ENCODE measurements around the gene SSX3.
"Not testable (repeated sequence)": the region's sequence is repeated elsewhere in the genome, so short reads cannot be mapped to it uniquely, and the experiment has no call there.

SSX3 gene, protein sequence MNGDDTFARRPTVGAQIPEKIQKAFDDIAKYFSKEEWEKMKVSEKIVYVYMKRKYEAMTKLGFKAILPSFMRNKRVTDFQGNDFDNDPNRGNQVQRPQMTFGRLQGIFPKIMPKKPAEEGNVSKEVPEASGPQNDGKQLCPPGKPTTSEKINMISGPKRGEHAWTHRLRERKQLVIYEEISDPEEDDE

DNA sequence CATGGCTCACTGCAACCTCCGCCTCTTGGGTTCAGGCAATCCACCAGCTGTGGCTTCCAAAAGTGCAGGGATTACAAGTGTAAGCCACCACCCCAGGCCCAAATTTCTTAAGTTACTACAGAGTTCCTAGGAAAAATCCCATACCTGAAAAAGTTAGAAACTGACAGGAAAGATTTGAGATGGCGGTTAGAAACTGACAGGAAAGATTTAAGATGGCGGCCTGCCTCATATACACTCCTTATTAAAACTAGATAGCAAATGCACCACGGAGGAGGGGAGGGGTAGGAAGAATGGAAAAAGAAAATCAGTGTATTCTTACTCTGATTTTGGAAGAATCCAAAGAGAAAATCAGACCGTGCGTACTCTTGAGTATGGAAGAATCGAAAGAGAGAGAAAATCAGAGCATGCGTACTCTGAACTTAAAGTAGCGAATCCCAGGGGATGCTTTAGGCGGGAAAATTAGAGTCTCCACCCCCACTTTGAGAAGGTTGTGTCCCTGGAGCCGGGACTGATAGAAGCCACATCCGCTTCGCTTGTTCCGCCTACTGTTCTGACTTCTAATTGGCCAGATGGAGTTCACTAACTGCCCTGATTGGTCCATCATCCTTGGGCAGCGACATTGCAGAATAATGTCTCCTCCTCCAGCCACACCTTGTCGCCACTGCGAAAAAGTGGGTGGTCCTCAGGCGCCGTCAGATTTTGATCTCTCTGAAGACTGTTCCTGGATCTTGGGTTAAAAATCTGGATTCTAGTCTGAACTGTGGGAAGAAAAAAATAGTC lies at the start of gene SSX3:
TSS of gene SSX3 (minus strand) at position 389 of the 780 bp plus-strand sequence. CDS start 1,454 bp downstream, outside the sequence.
- not testable (repeated sequence) for DNase-seq (ENCODE audit: low read depth in 3 of 3)

DNA sequence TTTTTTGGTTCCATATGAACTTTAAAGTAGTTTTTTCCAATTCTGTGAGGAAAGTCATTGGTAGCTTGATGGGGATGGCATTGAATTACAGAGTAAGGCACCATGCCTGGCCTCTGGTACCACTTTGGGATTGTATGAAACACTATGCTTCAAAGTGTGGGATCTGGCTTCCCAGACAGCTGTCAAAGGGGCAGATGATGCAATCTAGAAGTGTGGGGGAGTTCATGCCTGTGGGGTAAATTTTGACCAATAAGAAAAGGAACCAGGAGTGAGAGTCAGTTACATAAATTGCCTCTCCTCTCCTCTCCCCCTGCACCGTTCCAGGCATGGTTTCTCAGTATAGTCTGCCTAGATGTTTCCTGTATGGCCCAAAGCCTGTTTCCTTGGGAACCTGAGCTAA lies 41.3 kb upstream of the SSX3 start:
- DNase-seq (ENCODE audit: low read depth in 3 of 3): not testable (repeated sequence)

DNA sequence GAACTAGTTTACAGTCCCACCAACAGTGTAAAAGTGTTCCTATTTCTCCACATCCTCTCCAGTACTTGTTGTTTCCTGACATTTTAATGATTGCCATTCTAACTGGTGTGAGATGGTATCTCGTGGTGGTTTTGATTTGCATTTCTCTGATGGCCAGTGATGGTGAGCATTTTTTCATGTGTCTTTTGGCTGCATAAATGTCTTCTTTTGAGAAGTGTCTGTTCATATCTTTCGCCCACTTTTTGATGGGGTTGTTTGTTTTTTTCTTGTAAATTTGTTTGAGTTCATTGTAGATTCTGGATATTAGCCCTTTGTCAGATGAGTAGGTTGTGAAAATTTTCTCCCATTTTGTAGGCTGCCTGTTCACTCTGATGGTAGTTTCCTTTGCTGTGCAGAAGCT lies 40.4 kb upstream of the SSX3 start:
- not testable (repeated sequence) for DNase-seq (ENCODE audit: low read depth in 3 of 3)

DNA sequence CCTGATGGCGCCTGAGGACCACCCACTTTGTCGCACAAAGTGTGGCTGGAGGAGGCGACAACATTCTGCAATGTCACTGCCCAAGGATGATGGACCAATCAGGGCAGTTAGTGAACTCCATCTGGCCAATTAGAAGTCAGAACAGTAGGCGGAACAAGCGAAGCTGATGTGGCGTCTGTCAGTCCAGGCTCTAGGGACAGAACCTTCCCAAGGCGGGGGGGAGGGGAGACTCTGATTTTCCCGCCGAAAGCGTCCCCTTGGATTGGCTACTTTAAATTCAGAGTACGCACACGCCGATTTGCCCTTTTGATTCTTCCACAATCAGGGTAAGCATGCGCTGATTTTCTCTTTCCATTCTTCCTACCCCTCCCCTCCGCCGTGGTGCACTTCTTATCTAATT lies 26.7 kb upstream of the SSX3 start, which contains the start of gene SSX4:
TSS of gene SSX4 (plus strand) at position 301 of the 400 bp plus-strand sequence. CDS start 515 bp downstream, outside the sequence.
- DNase-seq (ENCODE audit: low read depth in 3 of 3): not testable (repeated sequence)

DNA sequence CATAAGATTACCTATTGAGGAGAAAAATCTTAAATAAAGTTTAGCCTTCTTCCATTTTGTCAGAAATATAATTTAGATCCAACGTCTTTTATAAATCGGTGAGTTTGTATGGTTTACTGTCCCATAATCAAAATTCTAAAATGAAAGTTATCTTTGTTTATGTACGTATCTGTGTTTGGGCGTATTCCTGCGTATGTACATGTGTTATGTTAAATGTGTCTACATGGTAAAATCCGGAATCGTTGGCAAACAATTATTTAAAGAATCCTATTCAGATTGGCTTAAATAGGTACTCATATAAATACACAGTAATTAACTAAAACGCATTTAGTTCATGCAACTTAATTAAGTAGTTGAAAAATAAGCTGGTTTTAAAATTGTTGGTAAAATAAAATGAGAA lies 13.9 kb upstream of the SSX3 start:
- DNase-seq (ENCODE audit: low read depth in 3 of 3): not testable (repeated sequence)

DNA sequence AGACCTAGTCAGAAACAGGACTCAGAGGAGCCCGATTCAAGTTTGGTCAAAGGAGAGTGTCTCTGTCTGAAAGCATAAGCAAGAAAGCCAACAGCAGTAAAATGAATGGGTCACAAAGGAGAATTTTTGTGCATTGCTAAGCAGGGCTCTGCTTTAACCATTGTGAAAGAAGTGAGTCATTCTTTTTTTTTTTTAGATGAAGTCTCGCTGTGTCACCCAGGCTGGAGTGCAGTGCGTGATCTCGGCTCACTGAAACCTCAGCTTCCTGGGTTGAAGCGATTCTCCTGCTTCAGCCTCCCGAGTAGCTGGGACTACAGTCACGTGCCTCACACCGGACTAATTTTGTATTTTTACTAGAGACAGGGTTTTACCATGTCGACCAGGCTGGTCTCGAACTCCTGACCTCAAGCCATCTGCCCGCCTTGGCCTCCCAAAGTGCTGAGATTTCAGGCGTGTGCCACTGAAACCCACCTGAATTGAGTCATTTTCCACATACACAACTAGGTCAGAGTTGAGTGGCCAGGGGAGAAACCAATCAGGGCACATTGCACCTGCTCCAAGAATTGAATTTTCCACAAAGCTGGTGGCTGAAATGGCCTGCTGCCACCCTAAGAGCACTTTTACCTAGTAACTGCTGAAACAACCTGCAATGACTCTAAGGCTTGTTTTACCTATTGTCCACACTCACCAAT lies 11.4 kb upstream of the SSX3 start:
- DNase-seq (ENCODE audit: low read depth in 3 of 3): not testable (repeated sequence)

DNA sequence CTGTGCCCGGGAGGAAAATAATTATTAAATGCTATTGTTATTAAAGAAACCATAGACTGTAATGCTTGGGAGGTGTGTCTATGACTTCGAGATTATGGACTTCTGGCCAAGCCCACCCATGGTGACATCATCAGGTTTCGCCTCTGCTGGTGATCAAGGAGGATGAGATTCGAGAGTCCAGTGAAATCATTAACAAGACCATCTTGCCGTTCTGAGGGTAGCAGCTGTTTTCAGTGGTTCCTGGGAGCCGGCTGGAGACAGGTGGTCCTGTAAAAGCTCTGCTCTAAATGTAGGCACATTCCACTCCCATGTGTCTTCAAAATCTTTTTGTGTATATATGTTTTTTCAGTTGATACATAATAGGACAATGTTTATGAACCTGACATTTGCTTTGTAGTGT lies 2.8 kb upstream of the SSX3 start:
- not testable (repeated sequence) for DNase-seq (ENCODE audit: low read depth in 3 of 3)

DNA sequence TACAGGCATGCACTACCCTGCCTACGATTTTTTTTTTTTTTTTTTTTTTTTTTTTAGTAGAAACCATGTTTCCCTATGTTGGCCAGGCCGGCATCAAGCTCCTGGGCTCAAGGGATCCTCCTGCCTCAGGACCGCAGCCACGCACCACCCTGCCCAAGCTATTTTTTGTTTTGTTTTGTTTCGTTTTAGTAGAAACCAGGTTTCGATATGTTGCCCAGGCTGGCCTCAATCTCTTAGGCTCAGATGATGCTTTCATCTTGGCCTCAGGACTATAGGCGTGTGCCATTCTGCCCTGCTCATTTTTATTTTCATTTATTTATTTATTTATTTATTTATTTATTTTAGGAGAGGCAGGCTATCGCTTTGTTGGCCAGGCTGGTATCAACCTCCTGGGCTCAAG lies 1.2 kb upstream of the SSX3 start:
- no peak for DNase-seq (ENCODE audit: low read depth in 3 of 3)

DNA sequence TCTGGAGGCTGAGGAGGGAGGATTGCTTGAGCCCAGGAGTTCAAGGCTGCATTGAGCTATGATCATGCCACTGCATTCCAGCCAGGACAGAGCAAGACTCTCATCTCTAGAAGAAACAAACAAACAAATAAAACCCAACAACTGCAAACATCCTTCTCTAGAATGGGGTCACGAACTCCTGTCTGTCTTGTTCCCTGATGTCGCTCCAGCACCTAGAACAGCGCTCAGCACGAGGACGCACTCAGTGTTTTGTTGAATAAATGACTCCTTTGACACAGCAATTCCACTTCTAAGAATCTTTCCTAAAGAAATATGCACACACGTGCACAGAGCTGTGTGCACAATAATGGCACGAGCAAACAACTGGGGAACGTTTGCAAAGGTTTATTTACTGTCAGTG lies 10.4 kb downstream of the SSX3 start:
- DNase-seq (ENCODE audit: low read depth in 3 of 3): not testable (repeated sequence)

DNA sequence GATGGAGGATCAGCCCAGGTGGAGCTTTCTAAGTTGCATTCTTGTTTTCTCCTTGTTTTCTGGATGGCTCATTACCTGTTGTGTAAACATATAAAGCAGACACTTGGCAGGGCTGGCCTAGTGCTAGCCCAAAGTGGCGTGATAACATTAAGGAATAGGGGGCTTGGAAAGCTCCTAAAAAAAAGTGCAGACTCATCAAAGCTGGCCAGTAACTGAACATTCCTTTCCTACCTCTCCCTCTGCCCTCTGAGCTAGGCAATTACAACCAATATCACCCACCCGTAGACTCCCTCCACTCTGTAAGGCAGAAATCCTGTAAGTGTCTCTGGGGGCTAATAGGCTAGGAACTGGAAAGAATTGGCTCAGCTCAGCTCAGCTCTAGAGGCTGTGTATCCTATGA lies 42.5 kb downstream of the SSX3 start:
- DNase-seq (ENCODE audit: low read depth in 3 of 3): not testable (repeated sequence)

DNA sequence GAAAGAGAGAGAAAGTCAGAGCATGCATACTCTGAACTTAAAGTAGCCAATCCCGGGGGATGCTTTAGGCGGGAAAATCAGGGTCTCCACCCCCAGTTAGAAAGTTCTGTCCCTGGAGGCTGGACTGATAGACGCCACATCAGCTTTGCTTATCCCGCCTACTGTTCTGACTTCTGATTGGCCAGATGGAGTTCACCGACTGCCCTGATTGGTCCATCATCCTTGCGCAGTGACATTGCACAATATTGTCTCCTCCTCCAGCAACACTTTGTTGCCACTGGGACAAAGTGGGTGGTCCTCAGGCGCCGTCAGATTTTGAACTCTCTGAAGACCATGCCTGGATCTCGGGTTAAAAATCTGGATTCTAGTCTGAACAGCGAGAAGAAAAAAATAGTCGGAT lies 50.3 kb downstream of the SSX3 start:
- DNase-seq (ENCODE audit: low read depth in 3 of 3): no peak
